GM18951 (cell line): ENCODE results near the gene GALNT17.

Source experiments
- POLR2A ChIP-seq: IDR thresholded peaks from 4 replicates; pipeline ENCODE4 v1.6.1; 2011; ENCODE audit warnings: mild to moderate bottlenecking; ENCODE audit not compliant: insufficient read length, insufficient read depth; ENCODE audit errors: extremely low read depth
- in situ Hi-C: fragments of 300-500 bp; cut with MboI; formaldehyde crosslinking; loops from one replicate; pipeline ENCODE4 v1.12.0; 2022; ENCODE audit warnings: low sequenced_read_pairs, mixed read lengths, inconsistent platforms; ENCODE audit not compliant: unreplicated experiment

GALNT17 gene

GRCh38 chr7:71480791-71481190 is 348.8 kb downstream of the GALNT17 start:
- TF ChIP-seq POLR2A = no peak
- in situ Hi-C loops = no loop called here

DNA sequence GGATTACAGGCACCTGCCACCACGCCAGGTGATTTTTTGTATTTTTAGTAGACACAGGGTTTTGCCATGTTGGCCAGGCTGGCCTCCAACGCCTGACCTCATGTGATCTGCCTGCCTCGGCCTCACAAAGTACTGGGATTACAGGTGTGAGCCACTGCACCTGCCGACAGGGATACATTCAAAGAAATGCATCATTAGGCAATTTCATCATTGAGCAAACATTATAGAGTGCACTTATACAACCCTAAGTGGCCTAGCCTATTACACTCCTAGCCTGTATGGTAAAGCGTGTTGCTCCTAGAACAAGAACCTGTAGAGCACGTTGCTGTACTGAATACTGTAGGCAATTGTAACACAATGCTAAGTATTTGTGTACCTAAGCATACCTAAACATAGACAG is 350.3 kb downstream of the GALNT17 start:
- no peak for TF ChIP-seq POLR2A
- in situ Hi-C loops = no loop called here

DNA sequence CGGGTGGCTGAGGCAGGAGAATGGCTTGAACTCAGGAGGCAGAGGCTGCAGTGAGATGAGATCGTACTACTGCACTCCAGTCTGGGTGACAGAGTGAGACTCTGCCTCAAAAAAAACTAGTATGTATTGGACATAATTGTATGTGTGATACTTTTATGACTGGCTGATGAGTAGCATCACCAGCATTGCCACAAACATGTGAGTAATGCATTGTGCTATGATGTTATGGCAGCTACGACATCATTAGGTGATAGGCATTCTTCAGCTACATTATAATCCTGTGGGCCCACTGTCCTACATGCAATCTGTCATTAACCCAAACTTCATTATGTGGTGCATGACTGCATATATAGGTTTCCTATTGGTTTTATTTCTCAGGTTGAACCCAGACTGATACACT is 352.4 kb downstream of the GALNT17 start:
- in situ Hi-C loops = no loop called here

GRCh38 chr7:71485586-71485985 is 353.6 kb downstream of the GALNT17 start:
- TF ChIP-seq POLR2A = no peak
- in situ Hi-C loops = no loop called here

More for the DNA sequence above, 352.4 kb downstream of the GALNT17 start:
- no peak for TF ChIP-seq POLR2A

GRCh38 chr7:71486414-71486813 is 354.5 kb downstream of the GALNT17 start:
- no peak for TF ChIP-seq POLR2A
- in situ Hi-C loops = no loop called here

GRCh38 chr7:71486856-71487628 is 355.1 kb downstream of the GALNT17 start:
- TF ChIP-seq POLR2A = no peak
- in situ Hi-C loops = no loop called here

DNA sequence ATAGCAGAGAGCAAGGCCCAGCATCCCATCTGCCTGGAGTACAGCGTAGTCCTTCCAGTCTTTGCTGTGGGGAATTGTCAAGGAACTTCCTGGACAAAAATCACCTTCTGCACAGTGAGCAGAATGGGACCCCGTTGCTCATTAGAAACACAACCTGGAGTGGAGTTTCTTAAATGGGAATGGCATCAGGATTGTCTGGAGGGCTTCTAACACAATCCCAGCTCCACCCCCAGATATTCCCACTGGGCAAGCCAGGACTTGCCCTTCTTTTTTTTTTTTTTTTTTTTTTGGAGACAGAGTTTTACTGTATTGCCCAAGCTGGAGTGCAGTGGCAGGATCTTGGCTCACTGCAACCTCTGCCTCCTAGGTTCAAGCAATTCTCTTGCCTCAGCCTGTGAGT is 356.4 kb downstream of the GALNT17 start:
- in situ Hi-C loops = no loop called here
- no peak for TF ChIP-seq POLR2A

DNA sequence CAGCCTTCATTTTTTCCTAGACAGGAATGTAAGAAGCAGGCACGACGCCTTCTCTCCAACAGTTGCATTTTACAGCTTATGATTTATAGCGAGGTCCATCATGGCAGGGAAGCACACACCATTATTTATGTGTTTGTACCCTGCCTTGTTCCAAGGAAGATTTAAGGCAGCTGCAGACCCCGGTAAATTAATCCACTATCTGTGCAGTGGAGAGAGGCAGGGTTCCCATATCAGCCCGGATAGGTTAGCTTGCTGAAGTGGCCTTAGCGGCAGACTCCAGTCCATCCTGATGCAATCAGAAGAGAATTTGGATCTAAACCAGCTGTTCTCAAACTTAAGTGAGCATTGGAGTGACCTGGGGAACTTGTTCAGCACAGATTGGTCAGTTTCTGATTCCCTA is 359.4 kb downstream of the GALNT17 start:
- TF ChIP-seq POLR2A = no peak
- in situ Hi-C loops = no loop called here

DNA sequence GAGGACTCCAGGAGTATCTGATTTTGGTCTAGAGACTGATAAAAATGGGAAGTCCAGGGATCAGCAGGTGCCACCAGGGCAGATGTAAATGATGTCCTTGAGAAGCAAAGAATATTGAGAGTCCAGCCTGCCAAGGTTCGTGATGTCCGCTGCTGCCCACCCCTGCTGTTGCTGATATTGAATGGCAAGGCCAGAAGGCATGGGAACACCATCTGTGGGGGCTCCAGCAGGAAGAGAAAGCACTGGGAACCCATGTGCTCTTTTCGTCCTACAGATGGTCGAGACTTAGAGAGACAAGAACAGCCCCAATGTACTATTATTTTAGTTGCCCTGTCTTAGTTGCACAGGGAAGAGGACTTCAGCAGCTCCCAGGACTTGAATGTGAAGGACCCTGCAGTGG is 363.9 kb downstream of the GALNT17 start:
- in situ Hi-C loops = no loop called here
- no peak for TF ChIP-seq POLR2A

DNA sequence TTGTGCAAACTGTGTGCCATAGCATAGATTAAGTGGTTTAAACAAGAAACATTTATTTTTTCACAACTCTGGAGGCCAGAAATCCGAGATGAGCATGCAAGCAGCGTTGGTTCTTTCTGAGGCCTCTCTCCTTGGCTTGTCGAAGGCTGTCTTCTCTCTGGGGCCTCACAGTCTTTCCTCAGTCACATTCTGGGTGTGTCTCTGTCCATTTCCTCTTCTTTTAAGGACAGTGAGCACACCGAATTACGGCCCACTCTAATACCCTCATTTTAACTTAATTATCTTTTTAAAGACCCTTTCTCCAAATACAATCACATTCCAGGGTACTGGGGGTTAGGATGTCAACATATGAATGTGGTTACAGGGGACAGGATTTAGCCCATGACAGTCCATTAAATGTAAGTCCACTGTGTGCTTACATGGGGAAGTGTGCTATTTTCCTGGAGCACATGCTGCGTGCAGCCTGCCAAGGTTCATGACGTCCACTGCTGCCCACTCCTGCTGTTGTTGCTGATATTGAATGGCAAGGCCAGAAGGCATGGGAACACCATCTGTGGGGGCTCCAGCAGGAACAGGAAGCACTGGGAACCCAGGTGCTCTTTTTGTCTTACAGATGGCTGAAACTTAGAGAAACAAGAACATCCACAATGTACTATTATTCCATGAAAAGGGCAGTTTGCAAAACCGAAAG is 365.5 kb downstream of the GALNT17 start:
- in situ Hi-C loops = no loop called here

GRCh38 chr7:71498381-71498780 is 366.4 kb downstream of the GALNT17 start:
- no peak for TF ChIP-seq POLR2A
- in situ Hi-C loops = no loop called here

More for the DNA sequence above, 365.5 kb downstream of the GALNT17 start:
- no peak for TF ChIP-seq POLR2A

GRCh38 chr7:71504697-71505441 is 372.9 kb downstream of the GALNT17 start:
- in situ Hi-C loops = no loop called here
- TF ChIP-seq POLR2A = no peak

DNA sequence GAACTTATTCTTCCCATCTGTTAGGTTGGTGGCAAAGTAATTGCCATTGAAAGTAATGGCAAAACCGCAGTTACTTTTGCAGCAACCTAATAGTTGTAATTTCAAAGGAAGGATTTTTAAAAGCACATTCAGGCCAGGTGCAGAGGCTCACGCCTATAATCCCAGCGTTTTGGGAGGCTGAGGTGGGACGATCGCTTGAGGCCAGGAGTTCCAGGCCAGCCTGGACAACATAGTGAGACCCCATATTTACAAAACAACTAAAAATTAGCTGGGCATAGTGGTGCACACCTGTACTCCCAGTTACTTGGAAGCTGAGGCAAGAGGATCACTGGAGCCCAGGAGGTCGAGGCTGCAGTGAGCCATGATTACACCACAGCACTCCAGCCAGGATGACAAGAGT is 374.9 kb downstream of the GALNT17 start:
- in situ Hi-C loops = no loop called here
- TF ChIP-seq POLR2A = no peak
